Tibial artery (tissue), 4 donors: ENCODE measurements around the gene VAX1.

Experiments used
- DNase-seq, 2 donors: peaks; one replicate each; pipeline ENCODE4 v3.0.0-alpha.2; 2019
- H3K27ac ChIP-seq, 2 donors: fragments of 200-600 bp; sonication (generic) in 1 of 2; 1 replicate in 1 of 2; 2 replicates in 1 of 2; pipeline ENCODE4 v1.5.1; 2018 to 2019; ENCODE audit warnings: mild to moderate bottlenecking in 1 of 2
- H3K27me3 ChIP-seq, 2 donors: fragments of 200-600 bp; sonication (generic) in 1 of 2; one replicate each; pipeline versions ENCODE4 v1.5.1 to v1.6.0; 2016 to 2019
- H3K36me3 ChIP-seq, 3 donors: fragments of 200-600 bp; sonication (generic) in 2 of 3; one replicate each; pipeline ENCODE4 v1.5.1; 2016 to 2019; ENCODE audit warnings: mild to moderate bottlenecking in 2 of 3
- H3K4me1 ChIP-seq, 4 donors: fragments of 200-600 bp; sonication (generic) in 2 of 4; 1 replicate in 3 of 4; 2 replicates in 1 of 4; pipeline ENCODE4 v1.5.1; 2016 to 2019
- H3K4me3 ChIP-seq, 2 donors: fragments of 200-600 bp; sonication (generic) in 1 of 2; 1 replicate in 1 of 2; 2 replicates in 1 of 2; pipeline ENCODE4 v1.5.1; 2018 to 2019; ENCODE audit warnings: mild to moderate bottlenecking in 2 of 2
- H3K9me3 ChIP-seq, 3 donors: fragments of 200-600 bp; sonication (generic) in 1 of 3; one replicate each; pipeline ENCODE4 v1.5.1; 2016 to 2019
- intact Hi-C: fragments of 100-400 bp; cut with DNase I; formaldehyde crosslinking; loops from one replicate; pipeline ENCODE4 v1.15.0; 2023; ENCODE audit warnings: low total_unique reads
- TF ChIP-seq, protein P1 (sequence below), 2 experiments: fragments of 200-600 bp in 1 of 2; fragments of 450-650 bp in 1 of 2; IDR thresholded peaks; one replicate each; pipeline ENCODE4 v1.5.1; 2017 to 2019; ENCODE audit warnings: antibody characterized with exemption in 2 of 2, mild to moderate bottlenecking in 1 of 2, moderate library complexity in 1 of 2

VAX1 gene

DNA sequence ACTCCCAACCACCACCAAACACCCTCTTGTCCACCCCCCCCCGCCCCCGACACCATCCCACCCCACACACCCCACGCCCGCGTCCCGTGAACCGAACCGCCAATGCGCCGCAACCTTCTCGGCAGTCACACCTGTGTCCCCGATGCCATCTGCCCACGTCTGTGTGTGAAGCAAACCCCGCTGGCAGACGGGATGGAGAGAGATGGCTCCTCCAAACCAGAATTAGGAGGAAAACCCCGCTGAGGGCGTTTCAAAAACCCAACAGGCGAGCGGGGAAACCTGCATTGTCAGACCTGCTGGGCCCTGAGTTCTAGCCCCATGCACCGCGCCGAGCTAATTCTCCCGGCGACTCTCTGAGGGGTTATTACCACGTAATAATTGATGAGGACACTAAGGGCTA is 30.7 kb upstream of the VAX1 start:
- no peak for DNase-seq
- peaks cover 3 to 99% of the 10 kb centered on the region in 2 donors for H3K27me3 ChIP-seq
- peaks cover 0 to 34% (median 23%) of the 10 kb centered on the region in 4 donors for H3K4me1 ChIP-seq
- no peaks in the 10 kb centered on the region for H3K36me3 ChIP-seq
- TF ChIP-seq, protein P1, sequence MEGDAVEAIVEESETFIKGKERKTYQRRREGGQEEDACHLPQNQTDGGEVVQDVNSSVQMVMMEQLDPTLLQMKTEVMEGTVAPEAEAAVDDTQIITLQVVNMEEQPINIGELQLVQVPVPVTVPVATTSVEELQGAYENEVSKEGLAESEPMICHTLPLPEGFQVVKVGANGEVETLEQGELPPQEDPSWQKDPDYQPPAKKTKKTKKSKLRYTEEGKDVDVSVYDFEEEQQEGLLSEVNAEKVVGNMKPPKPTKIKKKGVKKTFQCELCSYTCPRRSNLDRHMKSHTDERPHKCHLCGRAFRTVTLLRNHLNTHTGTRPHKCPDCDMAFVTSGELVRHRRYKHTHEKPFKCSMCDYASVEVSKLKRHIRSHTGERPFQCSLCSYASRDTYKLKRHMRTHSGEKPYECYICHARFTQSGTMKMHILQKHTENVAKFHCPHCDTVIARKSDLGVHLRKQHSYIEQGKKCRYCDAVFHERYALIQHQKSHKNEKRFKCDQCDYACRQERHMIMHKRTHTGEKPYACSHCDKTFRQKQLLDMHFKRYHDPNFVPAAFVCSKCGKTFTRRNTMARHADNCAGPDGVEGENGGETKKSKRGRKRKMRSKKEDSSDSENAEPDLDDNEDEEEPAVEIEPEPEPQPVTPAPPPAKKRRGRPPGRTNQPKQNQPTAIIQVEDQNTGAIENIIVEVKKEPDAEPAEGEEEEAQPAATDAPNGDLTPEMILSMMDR (IDR thresholded peaks at IDR 0.05), result no peak
- intact Hi-C loops, result no loop called here
- H3K9me3 ChIP-seq, result no peaks in the 10 kb centered on the region
- H3K27ac ChIP-seq, result no peak overlapping the region
- no peak overlapping the region for H3K4me3 ChIP-seq

DNA sequence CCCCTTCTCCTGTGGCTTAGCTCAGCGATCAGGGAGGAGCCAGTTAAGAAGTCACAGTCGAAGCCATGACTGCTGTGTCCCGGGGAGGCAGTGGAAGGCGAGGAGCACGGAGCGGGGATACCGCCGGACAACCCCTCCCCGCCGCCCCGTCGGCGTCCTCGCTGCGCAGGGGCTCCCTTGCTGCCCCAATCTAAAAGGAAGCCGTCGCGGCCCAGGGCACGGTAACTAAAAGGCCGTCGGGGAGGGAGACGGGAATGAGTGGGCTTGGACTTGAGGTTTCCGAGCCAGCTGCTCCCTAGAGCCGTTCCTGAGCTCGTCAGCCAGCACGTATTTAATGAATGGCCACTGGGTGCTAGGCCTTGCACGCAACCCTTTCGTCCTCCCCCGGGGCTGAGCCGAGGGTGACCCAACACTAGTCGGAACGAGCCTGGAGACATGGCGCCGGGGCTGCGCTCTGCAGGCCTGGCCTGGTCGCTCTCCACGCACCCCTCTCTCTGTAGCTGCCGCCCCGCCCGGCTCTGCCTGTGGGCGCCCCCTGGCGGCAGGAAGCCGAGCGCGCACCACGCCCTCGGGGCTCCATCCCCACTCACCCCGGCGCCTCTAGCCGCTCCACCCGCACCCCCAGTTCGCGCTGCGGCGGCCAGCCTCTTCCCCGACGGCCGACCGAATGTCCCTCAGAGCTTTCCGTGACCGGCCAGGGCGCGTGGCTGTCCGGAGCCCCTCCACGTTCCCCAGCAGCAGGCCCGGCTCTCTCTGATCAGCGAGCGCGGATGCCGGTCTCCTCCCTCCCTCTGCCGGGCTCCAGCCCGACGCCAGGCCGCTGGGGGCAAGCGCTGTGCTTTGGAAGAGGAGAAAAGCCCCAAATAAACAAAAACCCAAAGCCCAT is 30.0 kb upstream of the VAX1 start:
- Histone ChIP-seq H3K36me3 (no peaks in the 10 kb centered on the region), H3K4me1 (peaks cover 0 to 41% (median 30%) of the 10 kb centered on the region in 4 donors), H3K27me3 (peaks cover 3 to 99% of the 10 kb centered on the region in 2 donors), H3K9me3 (no peaks in the 10 kb centered on the region), H3K27ac (no peak overlapping the region), H3K4me3 (peak overlapping the region in 1 of 2 donors; percentile 1)
- peak; percentile 41 to 71 for DNase-seq
- intact Hi-C loops, result no loop called here
- TF ChIP-seq, protein P1 (IDR thresholded peaks at IDR 0.05), result peak; percentile 59 to 88

DNA sequence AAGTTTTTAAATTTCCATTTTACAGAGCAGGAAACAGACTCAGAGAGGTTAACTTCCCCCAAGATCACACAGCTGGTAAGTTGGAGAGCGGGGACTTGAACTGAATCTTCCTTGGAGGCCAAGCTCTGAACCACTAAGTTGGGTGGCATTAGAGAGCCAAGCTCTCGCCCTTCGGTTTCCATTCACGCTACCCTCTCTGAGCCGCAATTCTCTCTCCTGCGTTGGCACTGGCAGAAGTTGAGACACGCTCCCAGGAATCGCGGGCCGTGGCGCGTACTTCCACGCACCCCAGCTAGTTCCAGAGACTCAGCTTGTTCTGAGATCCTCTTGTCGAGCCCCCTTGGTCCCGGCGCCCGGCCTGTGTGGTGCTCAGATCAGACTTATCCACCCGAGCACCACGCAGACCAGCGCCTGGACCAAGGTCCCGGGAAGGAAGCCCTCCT is 29.3 kb upstream of the VAX1 start:
- Histone ChIP-seq H3K4me3 (no peak overlapping the region), H3K9me3 (no peaks in the 10 kb centered on the region), H3K36me3 (no peaks in the 10 kb centered on the region), H3K27me3 (peaks cover 3 to 99% of the 10 kb centered on the region in 2 donors), H3K27ac (no peak overlapping the region), H3K4me1 (peaks cover 0 to 48% (median 37%) of the 10 kb centered on the region in 4 donors)
- DNase-seq, result no peak
- intact Hi-C loops, result no loop called here
- TF ChIP-seq, protein P1 (IDR thresholded peaks at IDR 0.05), result no peak

DNA sequence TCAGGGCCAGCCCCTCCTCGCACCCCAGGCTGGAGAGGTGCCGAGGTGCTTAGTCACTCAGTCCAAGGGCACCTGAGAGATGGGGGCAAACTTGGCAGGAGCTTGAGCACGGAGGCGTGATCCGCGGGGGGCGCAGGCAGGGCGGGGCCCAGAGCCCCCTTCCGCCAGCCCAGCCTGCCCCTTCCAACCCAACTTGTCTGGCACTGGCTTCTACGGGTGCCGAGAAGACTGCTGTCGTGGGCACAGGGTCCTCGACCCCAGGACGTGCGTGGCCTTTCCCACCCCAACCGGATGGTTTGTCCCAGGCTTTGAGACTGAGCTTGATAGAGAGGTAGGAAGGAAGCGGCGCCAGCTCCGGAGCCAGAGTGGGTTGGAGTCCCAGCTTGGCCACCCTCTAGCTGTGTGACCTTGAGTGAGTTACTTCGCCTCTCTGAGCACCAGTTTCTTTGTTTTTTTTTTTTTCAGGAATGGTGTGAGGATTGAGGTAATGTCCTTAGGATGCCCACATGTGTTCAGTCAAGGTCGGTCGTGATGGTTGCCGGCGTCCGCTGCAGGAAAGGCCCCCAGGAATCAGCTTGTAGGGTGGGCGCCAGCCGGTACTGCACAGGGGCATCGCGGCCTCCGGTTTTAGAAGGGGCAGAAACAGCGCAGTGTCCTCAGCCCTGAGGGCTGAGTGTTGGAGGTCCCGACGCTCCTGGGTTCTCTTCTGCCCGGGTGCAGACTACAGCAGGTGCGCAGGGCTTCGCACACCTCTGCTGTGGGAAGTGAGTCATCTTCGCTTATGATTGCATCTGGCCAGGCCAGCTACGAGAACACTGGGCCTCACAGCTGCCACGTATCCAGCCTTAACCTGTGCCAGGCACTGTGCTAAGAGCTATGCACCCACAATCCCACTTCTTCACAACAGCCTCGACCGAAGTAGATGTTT is 28.6 kb upstream of the VAX1 start:
- intact Hi-C loops, result no loop called here
- H3K27me3 ChIP-seq, result peaks cover 3 to 99% of the 10 kb centered on the region in 2 donors

More for the DNA sequence above, 28.6 kb upstream of the VAX1 start:
- H3K9me3 ChIP-seq, result no peaks in the 10 kb centered on the region
- no peak for DNase-seq
- no peak overlapping the region for H3K4me3 ChIP-seq
- H3K4me1 ChIP-seq, result peaks cover 0 to 52% (median 39%) of the 10 kb centered on the region in 4 donors
- no peak overlapping the region for H3K27ac ChIP-seq
- no peaks in the 10 kb centered on the region for H3K36me3 ChIP-seq
- TF ChIP-seq, protein P1 (IDR thresholded peaks at IDR 0.05), result no peak
